Measurements from ENCODE around the gene KIF3B.
"Not testable (repeated sequence)": the region's sequence is repeated elsewhere in the genome, so short reads cannot be mapped to it uniquely, and the experiment has no call there.

The KIF3B gene

GRCh38 chr20:32333181-32333987 lies 55.9 kb downstream of the KIF3B start:
- no peak for DNase-seq

- peak; percentile 51 for DNase-seq
Measured at GRCh38 chr20:32333988-32334885, 56.8 kb downstream of the KIF3B start.

GRCh38 chr20:32336918-32337347 lies 59.5 kb downstream of the KIF3B start:
- DNase-seq, result peak; percentile 18

- DNase-seq, result no peak
Measured at GRCh38 chr20:32337937-32338661, 60.6 kb downstream of the KIF3B start.

GRCh38 chr20:32338665-32339064 lies 61.2 kb downstream of the KIF3B start:
- no peak for DNase-seq

- DNase-seq, result no peak
Measured at GRCh38 chr20:32339116-32339515, 61.7 kb downstream of the KIF3B start.

GRCh38 chr20:32341053-32341452 lies 63.6 kb downstream of the KIF3B start:
- not testable (repeated sequence) for DNase-seq

GRCh38 chr20:32343439-32343838 lies 66.0 kb downstream of the KIF3B start:
- DNase-seq, result no peak

- DNase-seq, result no peak
Measured at GRCh38 chr20:32344835-32345506, 67.5 kb downstream of the KIF3B start.

- no peak for DNase-seq
Measured at GRCh38 chr20:32348207-32348606, 70.8 kb downstream of the KIF3B start.

GRCh38 chr20:32350421-32350820 lies 73.0 kb downstream of the KIF3B start:
- no peak for DNase-seq

- DNase-seq, result no peak
Measured at GRCh38 chr20:32352121-32352720, 74.8 kb downstream of the KIF3B start.

GRCh38 chr20:32353848-32354496 lies 76.5 kb downstream of the KIF3B start:
- no peak for DNase-seq

GRCh38 chr20:32354592-32355416 lies 77.4 kb downstream of the KIF3B start:
- DNase-seq, result no peak

GRCh38 chr20:32355417-32355841 lies 78.0 kb downstream of the KIF3B start:
- no peak for DNase-seq

- DNase-seq, result not testable (repeated sequence)
Measured at GRCh38 chr20:32355907-32356621, 78.6 kb downstream of the KIF3B start.

GRCh38 chr20:32356622-32357374 lies 79.3 kb downstream of the KIF3B start:
- DNase-seq, result peak; percentile 30

GRCh38 chr20:32357375-32357868 lies 80.0 kb downstream of the KIF3B start:
- DNase-seq, result peak; percentile 84
